CD4-positive, alpha-beta T cell treated with Interleukin-17A for 4 hours (primary cell): ENCODE data around the gene KLHL22.
"Not testable (repeated sequence)": the region's sequence is repeated elsewhere in the genome, so short reads cannot be mapped to it uniquely, and the experiment has no call there.

Experiments used
- DNase-seq: peaks from one replicate; pipeline ENCODE4 v3.0.0-alpha.2; 2020; ENCODE audit warnings: mixed read lengths

The KLHL22 gene, protein sequence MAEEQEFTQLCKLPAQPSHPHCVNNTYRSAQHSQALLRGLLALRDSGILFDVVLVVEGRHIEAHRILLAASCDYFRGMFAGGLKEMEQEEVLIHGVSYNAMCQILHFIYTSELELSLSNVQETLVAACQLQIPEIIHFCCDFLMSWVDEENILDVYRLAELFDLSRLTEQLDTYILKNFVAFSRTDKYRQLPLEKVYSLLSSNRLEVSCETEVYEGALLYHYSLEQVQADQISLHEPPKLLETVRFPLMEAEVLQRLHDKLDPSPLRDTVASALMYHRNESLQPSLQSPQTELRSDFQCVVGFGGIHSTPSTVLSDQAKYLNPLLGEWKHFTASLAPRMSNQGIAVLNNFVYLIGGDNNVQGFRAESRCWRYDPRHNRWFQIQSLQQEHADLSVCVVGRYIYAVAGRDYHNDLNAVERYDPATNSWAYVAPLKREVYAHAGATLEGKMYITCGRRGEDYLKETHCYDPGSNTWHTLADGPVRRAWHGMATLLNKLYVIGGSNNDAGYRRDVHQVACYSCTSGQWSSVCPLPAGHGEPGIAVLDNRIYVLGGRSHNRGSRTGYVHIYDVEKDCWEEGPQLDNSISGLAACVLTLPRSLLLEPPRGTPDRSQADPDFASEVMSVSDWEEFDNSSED

DNA sequence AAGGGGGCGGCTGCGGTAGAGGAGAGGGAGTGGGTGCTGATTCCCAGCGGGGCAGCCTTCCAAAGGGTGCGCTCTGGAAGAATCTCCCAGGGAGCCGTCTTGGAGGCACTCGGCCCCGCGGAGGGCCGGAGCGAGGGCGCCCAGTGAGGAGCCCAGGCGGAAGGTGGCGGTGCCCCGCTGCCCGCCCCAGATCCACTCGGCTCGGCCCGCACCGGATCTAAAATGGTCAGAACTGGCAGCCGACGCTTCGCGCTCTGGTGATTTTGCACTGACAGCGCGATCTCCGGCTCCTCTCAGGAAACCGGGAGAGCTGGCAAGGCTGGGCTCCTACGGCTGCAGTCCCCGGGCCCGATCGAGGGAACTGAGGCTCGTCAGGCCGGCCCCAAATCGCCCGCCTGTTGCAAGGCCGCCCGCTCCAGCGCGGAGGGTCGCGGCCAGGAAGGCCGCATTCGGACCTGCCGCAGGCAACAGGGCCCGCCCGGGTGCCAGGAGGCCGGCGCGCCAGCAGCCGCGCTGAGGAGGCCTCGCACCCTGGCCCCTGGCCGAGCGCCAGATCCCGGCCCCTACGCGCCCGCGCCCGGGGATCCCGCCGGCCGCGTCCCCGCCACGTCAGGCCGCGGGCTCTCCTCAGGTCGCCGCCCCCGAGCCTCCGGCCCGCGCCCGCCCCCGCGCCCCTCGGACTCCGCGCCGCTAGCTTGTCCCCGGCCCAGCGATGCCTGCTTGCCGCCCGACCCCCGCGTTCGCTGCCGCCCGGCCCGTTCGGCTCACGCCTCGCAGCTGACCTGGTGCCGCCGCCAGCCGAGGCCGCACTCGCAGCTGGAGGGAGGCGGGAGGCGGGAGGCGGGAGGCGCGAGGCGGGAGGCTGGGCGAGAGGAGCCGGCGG, at the start of gene KLHL22:
Gene KLHL22 (minus strand): TSS at position 818 of the 883 bp plus-strand sequence. CDS start 6,584 bp downstream, outside the sequence.
- peak; percentile 51 for DNase-seq

DNA sequence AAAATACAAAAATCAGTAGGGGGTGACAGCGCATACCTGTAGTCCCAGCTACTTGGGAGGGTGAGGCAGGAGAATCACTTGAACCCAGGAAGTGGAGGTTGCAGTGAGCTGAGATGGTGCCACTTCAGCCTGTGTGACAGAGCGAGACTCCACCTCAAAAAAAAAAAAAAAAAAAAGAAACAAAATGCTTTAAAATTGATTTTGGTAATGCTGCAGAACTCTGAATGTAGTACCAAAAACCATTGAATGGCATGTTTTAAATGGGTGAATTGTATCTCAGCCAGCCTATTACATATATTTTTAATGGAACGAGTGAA, 49.7 kb upstream of the KLHL22 start:
- not testable (repeated sequence) for DNase-seq

DNA sequence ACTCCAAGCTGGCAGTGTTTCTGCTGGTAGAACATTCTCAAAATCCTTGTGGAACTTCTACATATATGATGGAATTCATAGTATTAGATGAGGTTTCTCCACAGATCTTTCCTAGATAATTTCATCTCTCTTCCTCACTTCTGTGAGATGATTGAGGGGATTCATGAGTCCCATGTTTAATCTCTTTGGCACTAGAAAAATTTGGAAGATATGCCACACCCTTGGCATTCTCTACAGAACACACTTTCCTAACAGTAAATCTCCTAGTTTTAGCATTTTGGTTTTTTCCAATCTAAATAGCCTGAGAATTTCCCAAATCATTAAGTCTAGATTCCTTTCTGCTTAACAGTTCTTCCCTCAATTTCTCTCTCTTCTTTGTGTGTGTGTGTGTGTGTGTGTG, 47.1 kb upstream of the KLHL22 start:
- no peak for DNase-seq

DNA sequence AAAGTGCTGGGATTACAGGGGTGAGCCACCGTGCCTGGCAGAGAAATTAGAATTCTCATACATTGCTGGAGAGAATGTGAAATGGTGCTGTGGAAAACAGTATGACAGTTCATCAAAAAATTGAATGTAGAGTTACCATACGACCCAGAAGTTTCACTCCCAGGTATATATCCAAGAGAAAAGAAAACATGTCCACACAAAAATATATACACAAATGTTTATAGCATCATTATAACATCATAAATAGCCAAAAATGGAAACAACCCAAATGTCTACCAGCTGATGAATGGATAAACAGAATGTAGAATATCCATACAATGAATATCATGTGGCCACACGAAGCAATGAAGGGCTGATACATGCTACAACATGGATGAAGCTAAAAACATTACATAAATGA, 46.5 kb upstream of the KLHL22 start:
- no peak for DNase-seq

DNA sequence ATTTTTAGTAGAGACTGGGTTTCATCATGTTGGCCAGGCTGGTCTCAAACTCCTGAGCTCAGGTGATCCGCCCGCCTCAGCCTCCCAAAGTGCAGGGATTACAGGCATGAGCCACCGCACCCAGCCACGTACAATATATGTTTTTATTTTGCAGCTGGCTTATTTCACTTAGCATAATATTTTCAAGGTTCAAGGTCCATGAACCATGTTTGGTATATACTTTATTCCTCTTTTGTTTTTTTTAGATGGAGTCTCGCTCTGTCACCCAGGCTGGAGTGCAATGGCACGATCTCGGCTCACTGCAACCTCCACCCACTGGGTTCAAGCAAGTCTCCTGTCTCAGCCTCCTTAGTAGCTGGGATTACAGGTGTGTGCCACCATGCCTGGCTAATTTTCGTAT, 43.3 kb upstream of the KLHL22 start:
- not testable (repeated sequence) for DNase-seq

DNA sequence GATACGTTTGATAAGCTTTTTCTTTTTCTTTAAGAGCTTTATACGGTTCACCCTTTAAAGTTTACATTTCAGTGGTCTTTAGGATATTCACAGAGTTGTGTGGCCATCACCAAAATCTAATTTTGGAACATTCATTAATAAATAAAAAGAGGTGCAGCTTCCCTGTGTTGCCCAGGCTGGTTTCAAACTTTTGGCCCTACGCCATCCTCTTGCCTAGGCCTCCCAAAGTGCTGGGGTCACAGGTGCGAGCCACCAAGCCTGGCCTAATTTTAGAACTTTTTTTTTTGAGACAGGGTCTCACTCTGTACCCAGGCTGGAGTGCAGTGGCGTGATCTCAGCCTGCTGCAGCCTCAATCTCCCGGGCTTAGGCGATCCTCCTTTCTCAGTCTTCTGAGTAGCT, 42.4 kb upstream of the KLHL22 start:
- no peak for DNase-seq

DNA sequence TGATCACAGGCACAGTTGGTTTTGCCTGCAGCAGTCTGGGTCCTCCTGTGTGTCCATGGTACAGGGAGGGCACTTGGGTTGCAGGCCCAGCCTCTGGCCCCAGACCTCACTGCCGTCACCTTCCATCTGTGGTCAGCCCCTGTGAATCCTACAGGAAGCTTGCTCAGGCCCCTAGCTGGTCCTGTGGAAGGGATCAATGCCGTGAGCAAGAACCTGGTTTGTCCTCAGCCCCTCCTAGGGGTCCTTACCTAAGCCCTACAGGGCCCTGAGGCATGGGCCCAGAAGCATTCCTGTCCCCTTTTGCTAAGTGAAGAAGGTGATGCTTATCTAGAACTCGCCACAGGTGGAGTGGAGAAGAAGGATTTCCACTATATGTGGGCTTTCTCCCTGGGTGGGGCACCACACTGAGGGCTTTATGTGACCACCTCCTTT, 41.7 kb upstream of the KLHL22 start:
- no peak for DNase-seq

DNA sequence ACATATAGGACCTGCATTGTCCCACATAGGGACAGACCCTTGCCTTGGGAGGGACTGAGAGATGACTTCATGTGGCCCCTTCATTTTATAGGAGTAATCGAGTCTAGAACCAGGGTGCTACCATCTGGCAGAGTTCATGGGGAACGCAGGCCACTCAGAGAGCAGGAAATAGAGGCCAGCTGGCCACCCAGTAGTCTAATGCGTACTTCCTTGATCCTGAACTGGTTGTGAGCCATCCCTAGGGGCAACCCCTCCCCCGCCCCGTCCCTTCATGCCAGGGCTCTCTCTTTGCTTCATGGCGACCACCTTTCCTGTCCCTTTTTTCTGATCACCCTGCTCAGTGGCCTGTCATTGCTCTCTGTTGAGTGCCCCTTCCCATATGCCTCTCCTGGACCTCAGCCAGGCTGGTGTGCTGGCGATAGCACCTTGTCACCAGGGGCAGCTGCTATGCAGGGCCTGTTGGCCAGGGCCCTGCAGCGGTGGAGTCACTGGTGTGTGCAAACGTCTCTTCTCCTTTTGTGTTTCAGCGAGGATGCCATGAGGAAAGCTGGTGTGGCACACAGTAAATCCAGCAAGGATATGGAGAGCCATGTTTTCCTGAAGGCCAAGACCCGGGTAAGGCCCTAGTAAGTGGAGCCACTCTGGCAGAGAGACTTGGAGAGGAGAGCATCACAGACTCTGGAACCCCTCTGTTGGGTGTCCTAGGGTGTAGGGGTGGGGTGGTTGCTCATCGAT, 41.2 kb upstream of the KLHL22 start:
- no peak for DNase-seq

DNA sequence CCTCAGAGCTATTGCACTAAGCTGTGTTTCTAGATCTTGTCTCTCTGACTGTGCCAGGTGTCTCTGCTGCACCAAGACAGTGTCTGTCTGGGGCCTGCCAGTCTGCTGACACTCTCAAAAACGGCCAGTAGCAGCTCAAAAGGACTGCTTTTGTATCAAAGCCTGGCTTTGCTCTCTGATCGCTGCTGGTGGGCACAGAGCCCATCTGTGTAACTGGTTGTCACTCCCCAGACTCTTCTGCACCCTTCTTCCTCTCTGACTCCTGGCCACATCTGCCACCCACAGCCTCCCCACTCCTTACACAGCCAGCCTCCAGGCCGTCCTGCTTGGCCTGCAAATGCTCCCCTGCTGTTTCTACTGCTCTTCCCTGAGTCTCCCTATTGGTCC, 38.3 kb upstream of the KLHL22 start:
- DNase-seq = no peak

DNA sequence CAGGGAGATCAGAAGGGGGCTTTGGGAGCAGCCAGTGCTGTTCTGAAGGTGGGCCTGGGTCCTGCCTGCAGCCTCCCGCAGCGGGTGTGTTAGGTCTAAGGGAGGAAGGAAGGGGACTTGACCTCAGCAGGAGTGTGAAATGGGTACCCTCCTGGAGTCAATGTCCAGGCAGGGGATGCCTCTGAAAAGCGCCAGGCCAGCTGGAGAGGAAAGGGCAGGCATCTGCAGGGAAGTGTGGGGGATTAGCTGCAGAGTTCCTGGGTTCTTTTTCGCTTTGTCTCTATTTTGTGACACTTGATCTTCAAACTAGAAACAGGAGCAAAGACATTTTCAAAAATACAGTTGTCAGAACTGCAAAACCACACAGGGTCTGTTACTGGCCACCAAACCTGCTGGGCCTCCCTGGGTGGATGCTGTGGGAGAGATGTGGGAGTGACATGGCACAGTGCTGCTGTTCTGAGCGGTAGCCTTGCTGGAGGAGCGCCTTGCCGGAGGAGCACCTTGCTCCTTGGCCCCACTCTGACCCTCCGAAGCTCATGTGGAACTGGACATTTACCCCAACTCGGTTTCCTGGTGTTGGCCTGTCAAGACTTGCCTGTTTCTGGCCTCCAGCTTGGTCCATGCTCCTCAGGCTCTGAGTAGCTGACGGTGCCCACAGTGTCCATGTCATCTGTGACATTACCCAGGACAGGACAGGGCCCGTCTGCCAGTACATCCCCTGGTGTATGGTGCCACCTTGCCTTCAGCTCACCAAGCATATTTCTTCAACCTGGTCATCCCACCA, 37.7 kb upstream of the KLHL22 start:
- DNase-seq = no peak

DNA sequence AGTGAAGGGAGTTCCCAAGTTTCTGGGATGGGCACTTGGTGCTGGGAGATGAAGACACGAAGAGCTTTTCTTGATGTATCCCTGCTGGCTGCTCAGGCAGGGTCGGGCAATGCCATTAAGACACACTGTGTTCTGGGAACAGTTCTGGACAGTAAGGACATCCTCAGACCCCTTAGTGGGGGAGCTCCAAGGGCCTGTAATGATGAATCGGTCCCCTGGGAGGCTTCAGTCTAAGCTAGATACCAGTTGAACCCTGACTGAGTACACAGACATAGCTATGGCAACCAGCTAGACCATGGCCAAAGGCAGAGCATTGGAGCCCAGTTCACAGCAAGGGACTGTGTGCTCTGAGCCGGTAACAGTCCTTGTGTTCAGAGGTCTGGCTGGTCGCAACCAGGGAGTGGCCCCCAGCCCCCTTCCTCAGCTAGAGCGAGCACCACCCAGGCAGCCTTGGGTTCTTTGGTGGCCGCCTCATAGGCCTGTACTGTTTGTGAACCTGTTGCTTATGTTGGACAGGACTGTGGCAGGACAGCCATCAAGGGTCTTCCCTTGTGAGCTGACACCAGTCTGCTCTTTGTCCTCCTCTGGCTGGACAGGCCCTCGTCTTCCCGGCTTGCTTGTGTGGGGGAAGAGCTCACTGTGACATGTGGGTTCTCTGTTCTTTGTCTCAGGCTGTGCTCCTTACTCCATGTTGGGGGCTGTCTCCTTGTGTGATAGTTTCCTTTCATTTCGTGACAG, 36.8 kb upstream of the KLHL22 start:
- DNase-seq = no peak

DNA sequence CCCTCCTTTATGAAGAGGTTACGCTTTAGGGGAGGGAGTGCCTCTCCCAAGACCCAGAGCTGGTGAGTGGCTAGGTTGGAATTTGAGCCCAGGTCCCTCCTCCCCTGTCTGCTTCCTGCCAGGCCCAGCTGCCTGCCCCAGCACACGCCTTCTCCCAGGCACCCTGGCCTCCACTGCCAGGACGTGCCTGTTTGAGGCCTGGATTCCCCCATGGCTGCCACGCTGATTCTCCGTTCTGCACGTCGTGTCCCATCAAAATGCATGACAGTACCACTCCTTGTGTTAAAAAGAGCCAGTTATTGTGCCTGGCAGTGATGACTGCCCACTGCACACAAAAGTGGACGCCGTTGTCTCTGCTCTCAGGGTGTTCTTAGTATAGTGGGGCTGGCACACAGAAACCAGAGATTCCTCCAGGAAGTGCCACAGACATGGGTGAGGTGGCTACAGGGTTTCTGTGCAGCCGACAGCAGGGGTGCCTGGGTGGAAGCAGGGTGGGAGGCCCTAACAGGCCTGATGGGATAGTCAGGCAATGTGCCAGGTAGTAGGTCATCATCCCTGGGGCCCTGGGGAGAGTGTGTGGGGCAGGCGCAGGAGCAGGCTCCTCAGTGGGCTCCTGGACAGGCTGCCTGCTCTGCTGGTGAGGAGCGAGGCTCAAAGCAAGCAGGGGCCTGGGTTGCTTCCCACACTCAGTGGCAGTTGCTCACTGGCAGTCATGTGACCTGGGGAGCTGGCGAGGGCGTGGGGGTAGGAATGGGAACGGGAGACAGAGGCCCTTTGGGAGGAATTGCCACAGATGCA, 36.0 kb upstream of the KLHL22 start:
- DNase-seq = peak; percentile 39

DNA sequence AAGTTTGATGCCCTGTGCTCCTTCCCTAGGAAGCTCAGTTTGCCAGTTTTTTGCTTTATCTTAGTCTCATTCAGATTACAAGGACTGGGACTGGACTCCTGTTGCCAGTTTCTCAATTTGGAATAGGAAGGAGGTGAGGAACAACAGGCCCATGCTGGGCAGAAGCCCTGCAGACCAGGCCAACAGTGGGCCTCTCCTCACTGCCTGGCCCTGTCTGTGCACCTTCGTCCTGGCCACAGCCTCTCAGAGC, 35.5 kb upstream of the KLHL22 start:
- no peak for DNase-seq

DNA sequence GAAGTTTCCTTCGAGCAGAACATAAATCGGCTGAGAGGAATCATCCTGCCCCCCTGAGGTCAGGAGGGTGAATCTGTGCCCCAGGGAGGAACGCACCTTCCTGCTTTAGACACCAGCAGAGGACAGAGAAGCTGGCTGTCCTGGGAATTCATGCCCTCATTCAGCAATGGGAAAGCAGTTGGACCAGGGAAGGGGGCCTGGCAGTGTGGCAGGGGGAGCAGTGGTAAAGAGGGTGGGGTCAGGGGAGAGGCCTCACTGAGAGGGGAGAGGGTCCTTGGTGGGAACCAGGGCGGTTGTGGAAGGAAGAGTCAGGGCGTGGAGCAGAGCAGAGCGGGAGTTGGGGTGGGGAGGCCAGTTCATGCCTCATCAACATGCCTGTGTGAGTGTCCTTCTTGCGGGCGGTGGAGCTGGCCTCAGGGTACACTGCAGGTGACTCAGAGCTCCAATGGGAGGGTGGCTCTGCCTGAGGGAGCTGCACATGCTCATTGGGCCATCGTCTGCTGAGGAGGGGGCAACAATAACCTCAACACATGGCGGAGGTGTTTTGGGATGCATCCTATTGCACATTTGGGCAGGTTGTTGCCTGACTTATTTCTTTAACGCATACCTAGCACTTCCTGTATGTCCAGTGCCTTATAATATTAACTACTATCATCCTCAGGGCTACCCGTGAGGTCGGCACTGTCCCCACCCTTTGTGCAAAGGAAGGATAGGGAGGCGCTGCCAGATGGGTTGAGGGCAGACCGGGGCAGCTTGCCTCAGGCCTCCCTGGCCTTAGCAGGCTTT, 35.0 kb upstream of the KLHL22 start:
- no peak for DNase-seq

DNA sequence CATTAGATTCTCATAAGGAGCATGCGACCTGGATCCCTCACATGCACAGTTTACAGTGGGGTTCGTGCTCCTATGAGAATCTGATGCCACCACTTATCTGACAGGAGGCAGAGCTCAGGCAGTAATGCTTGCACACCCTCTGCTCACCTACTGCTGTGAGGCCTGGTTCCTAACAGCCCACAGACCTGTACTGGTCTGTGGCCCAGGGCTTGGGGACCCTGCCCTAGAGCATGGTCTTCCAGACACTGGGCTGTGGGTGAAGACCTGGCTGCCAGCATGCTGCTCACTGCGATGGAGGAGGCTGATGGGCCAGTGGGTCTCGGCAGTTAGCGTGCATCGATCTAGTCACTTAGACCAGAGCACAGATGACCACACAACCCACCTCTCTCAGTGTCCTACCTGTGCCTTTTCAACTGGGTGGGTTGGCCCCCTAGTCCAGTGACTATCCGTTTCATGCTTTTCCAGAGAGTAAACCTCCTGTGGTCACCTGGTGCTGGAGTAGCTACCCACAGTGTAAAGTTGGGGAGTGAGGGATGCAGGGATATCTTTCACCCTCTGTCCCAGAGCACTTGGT, 32.9 kb upstream of the KLHL22 start:
- no peak for DNase-seq

DNA sequence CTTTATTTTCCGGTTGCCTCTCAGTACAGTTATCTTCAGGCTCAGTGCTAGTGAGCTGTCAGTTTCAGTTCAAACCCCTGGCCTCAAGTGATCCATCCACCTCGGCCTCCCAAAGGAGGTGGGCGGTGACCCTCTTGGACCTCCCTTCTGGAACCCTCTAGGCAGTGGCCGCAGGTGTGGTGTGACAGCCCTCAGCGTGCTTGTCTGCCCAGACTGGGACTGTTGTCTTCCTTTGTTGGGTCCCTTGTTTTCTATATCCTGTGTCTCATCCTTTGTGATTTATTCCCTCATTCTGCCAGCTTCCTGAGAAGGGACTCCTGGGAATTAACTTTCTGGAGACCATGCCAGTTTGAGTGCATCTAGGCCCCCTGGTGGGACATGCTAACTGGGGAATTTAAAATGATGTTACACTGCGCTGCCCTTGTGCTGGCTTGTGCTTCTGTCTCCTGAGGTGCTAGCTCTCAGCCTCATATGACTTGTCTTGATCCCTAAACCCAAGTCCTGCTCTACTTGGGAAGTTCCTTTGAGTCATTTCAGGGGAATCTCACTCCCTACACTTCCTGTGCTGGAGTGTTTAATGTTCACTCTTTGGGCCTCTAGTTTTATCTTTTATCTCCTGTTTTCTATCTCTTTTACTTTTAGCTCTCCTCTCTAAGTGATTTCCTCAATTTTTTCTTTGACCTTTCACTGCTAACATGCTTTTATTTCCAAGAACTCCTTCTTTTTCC, 31.2 kb upstream of the KLHL22 start:
- DNase-seq = no peak

DNA sequence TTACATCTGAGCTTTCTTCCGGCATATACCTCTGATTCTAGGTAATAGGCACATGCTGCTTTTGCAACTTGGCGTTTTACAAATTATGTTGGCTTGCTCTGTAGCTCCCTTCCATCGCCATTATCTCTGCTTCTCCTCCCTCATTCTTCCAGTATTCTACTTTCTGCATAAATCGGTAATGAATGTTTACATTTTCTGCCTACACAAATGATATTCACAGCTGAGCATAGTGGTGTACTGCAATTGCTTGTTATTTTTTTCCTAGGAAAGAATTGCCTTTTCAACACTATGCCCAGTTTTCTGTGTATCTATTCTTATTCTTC, 30.7 kb upstream of the KLHL22 start:
- no peak for DNase-seq

DNA sequence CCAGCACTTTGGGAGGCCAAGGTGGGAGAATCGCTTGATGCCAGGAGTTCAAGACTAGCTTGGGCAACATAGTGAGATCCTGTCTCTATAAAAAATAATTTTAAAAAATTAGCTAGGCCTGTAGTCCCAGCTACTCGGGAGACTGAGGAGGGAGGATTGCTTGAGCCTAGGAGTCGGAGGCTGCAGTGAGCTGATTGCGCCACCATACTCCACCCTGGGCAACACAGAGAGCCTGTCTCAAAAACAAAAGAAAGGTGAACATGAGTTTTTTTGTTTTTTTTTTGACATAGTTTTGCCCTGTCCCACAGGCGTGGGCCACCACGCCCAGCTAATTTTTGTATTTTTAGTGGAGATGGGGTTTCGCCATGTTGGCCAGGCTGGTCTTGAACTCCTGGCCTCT, 29.5 kb upstream of the KLHL22 start:
- no peak for DNase-seq

DNA sequence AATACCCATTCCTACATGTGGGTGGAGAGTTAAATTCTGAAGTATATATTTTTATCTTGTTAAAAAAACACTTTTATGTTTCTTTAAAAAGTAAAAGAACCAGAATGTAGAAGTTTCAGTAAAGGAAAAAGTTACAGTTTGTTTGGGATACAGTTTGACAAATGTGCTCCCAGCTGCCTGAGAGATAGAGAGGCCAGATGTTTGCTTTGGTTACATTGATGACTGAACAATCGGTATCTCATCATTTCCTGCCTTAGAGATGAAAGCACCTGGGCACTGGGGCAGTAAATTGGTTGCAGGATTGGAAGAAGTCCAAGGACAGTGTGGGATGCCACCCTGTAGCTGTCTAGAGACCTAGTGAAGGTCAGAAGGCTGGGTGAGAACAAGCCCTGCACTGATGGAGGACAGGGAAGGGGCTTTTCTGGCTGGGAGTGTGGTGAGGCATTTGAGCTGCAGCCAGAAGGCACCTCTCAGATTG, 28.4 kb upstream of the KLHL22 start:
- peak; percentile 37 for DNase-seq
